CD4-positive, alpha-beta memory T cell (primary cell): ENCODE results near the gene HEG1. TPM values are rescaled to one million over a fixed set of nuclear protein-coding genes. Genes with fewer than 3 reads are reported as not detected.

Experiments used
- CTCF ChIA-PET: fragments of 350-600 bp; sonication (Branson Sonifier 250); formaldehyde crosslinking; loops from one replicate; lab custom pipeline; 2021; ENCODE audit warnings: inconsistent platforms; ENCODE audit not compliant: partially characterized antibody; lab: Charles Lee
- POLR2A ChIA-PET: fragments of 350-600 bp; sonication (Branson Sonifier 250); formaldehyde crosslinking; loops from one replicate; lab custom pipeline; 2021; ENCODE audit not compliant: partially characterized antibody; lab: Charles Lee
- DNase-seq, 5 donors: peaks; one replicate each; pipeline versions ENCODE4 v3.0.0 to v3.0.0-alpha.2; 2020 to 2022; ENCODE audit warnings: mixed read lengths in 1 of 5
- H3K27ac ChIP-seq: one replicate; pipeline ENCODE4 v1.7.0; 2013; ENCODE audit warnings: low read depth, low read length
- H3K27me3 ChIP-seq: 2 replicates; pipeline ENCODE4 v1.7.0; 2013; ENCODE audit warnings: mild to moderate bottlenecking, low read length, moderate library complexity; ENCODE audit not compliant: insufficient read depth
- H3K36me3 ChIP-seq: 2 replicates; pipeline ENCODE4 v1.7.0; 2013; ENCODE audit warnings: mild to moderate bottlenecking, low read length, moderate library complexity; ENCODE audit not compliant: insufficient read depth
- H3K4me1 ChIP-seq: 2 replicates; pipeline ENCODE4 v1.7.0; 2013; ENCODE audit warnings: mild to moderate bottlenecking, low read length, moderate library complexity; ENCODE audit not compliant: insufficient read depth
- H3K4me3 ChIP-seq, 2 donors: one replicate each; pipeline ENCODE4 v1.7.0; 2013; ENCODE audit warnings: low read length in 2 of 2, mild to moderate bottlenecking in 1 of 2
- H3K9me3 ChIP-seq, 2 donors: one replicate each; pipeline ENCODE4 v1.7.0; 2013; ENCODE audit warnings: low read length in 2 of 2, control low read depth in 1 of 2; ENCODE audit not compliant: control insufficient read depth in 1 of 2
- H3K27ac Mint-ChIP-seq, 7 donors: one replicate each; pipeline ENCODE4 v1.8.0; 2020 to 2021; ENCODE audit warnings: mixed read lengths in 7 of 7, mild to moderate bottlenecking in 6 of 7, inconsistent platforms in 3 of 7, moderate library complexity in 3 of 7
- H3K27me3 Mint-ChIP-seq, 2 donors: one replicate each; pipeline ENCODE4 v1.8.0; 2020 to 2021; ENCODE audit warnings: mixed read lengths in 2 of 2
- H3K36me3 Mint-ChIP-seq, 2 donors: one replicate each; pipeline ENCODE4 v1.8.0; 2020 to 2021; ENCODE audit warnings: mixed read lengths in 2 of 2, inconsistent platforms in 1 of 2, mild to moderate bottlenecking in 1 of 2
- H3K4me1 Mint-ChIP-seq, 4 donors: one replicate each; pipeline ENCODE4 v1.8.0; 2020 to 2021; ENCODE audit warnings: mixed read lengths in 4 of 4, mild to moderate bottlenecking in 1 of 4
- H3K4me3 Mint-ChIP-seq, 8 donors: one replicate each; pipeline ENCODE4 v1.8.0; 2020 to 2021; ENCODE audit warnings: mixed read lengths in 8 of 8, mild to moderate bottlenecking in 7 of 8, moderate library complexity in 6 of 8, inconsistent platforms in 3 of 8
- H3K9me3 Mint-ChIP-seq, 8 donors: one replicate each; pipeline ENCODE4 v1.8.0; 2020 to 2021; ENCODE audit warnings: mixed read lengths in 8 of 8, mild to moderate bottlenecking in 5 of 8, inconsistent platforms in 3 of 8, moderate library complexity in 1 of 8
- intact Hi-C: fragments of 100-400 bp; cut with micrococcal nuclease; formaldehyde crosslinking; loops from one replicate; pipeline ENCODE4 v1.15.1; 2023
- polyA plus RNA-seq, 2 donors: library from polyadenylated mRNA; unstranded; fragments of 300-500 nt; fragmentation: Illumina TruSeq; gene quantifications; one replicate each; pipeline ENCODE4 v1.2.3, GENCODE V29; 2021
- total RNA-seq, 2 experiments: library from RNA; stranded (reverse); gene quantifications; one replicate each; pipeline ENCODE4 v1.2.3, GENCODE V29; 2021

The HEG1 gene
- total and polyA plus RNA-seq, 4 experiments from 2014 or later: 1.1 to 21.7 (median 12.5) TPM

- Mint-ChIP-seq H3K9me3 (no peaks in the 10 kb centered on the region), H3K36me3 (peaks cover 0 to 7% of the 10 kb centered on the region in 2 donors), H3K4me1 (peaks cover 7 to 16% (median 10%) of the 10 kb centered on the region in 4 donors), H3K27ac (no peak overlapping the region), H3K4me3 (no peak overlapping the region), H3K27me3 (peaks cover 12 to 17% of the 10 kb centered on the region in 2 donors)
- Histone ChIP-seq H3K27ac (no peak overlapping the region), H3K4me3 (no peak overlapping the region), H3K36me3 (no peaks in the 10 kb centered on the region), H3K9me3 (no peaks in the 10 kb centered on the region), H3K4me1 (peaks cover 13% of the 10 kb centered on the region), H3K27me3 (no peaks in the 10 kb centered on the region)
- ChIA-PET POLR2A (no interaction called here), CTCF (no interaction called here)
- DNase-seq: no peak
- intact Hi-C loops: no loop called here
Observed at GRCh38 chr3:125058959-125059358, 3.2 kb upstream of the HEG1 start.

GRCh38 chr3:125058529-125058928 is 2.7 kb upstream of the HEG1 start:
- no peak overlapping the region for H3K4me3 ChIP-seq
- H3K4me3 Mint-ChIP-seq: peak overlapping the region in 1 of 8 donors; percentile 23
- peaks cover 0 to 7% of the 10 kb centered on the region in 2 donors for H3K36me3 Mint-ChIP-seq
- H3K9me3 ChIP-seq: no peaks in the 10 kb centered on the region
- intact Hi-C loops: no loop called here
- H3K36me3 ChIP-seq: no peaks in the 10 kb centered on the region
- no peak overlapping the region for H3K27ac Mint-ChIP-seq
- H3K27ac ChIP-seq: no peak overlapping the region
- H3K4me1 ChIP-seq: peaks cover 17% of the 10 kb centered on the region
- no peaks in the 10 kb centered on the region for H3K9me3 Mint-ChIP-seq
- CTCF ChIA-PET: no interaction called here
- POLR2A ChIA-PET: no interaction called here
- DNase-seq: no peak
- H3K4me1 Mint-ChIP-seq: peaks cover 11 to 20% (median 15%) of the 10 kb centered on the region in 4 donors
- H3K27me3 Mint-ChIP-seq: peaks cover 9 to 14% of the 10 kb centered on the region in 2 donors
- no peaks in the 10 kb centered on the region for H3K27me3 ChIP-seq

- POLR2A ChIA-PET: no interaction called here
- peak overlapping the region in 4 of 7 donors; percentile 26 to 81 (median 28) for H3K27ac Mint-ChIP-seq
- no peak for DNase-seq
Observed at GRCh38 chr3:125057186-125057850, 1.5 kb upstream of the HEG1 start.

GRCh38 chr3:125055331-125055912 is 375 bp downstream of the HEG1 start:
- Mint-ChIP-seq H3K4me1 (peaks cover 37 to 49% (median 44%) of the 10 kb centered on the region in 4 donors), H3K27ac (peak overlapping the region; percentile 95 to 99 (median 98)), H3K36me3 (peaks cover 3 to 15% of the 10 kb centered on the region in 2 donors), H3K27me3 (peaks cover 0 to 2% of the 10 kb centered on the region in 2 donors), H3K4me3 (peak overlapping the region; percentile 92 to 99 (median 96)), H3K9me3 (no peaks in the 10 kb centered on the region)
- Histone ChIP-seq H3K9me3 (no peaks in the 10 kb centered on the region), H3K27ac (peak overlapping the region; percentile 73), H3K4me1 (peaks cover 48% of the 10 kb centered on the region), H3K4me3 (peak overlapping the region; percentile 60 to 75), H3K36me3 (no peaks in the 10 kb centered on the region), H3K27me3 (no peaks in the 10 kb centered on the region)
- ChIA-PET POLR2A (interaction anchor here (1.5 kb wide), 1 partner anchor 86 kb away, joined by 3 read pairs; no protein-coding TSS in a partner anchor), CTCF (no interaction called here)
- peak in 4 of 5 donors; percentile 13 to 30 (median 24) for DNase-seq
- intact Hi-C loops: loop anchor here (1.0 kb wide), 1 partner anchor 86 kb away; no protein-coding TSS in a partner anchor

More at GRCh38 chr3:125057186-125057850, 1.5 kb upstream of the HEG1 start:
- CTCF ChIA-PET: no interaction called here
- peaks cover 23 to 32% (median 27%) of the 10 kb centered on the region in 4 donors for H3K4me1 Mint-ChIP-seq
- intact Hi-C loops: no loop called here
- H3K27me3 ChIP-seq: no peaks in the 10 kb centered on the region
- peaks cover 0 to 11% of the 10 kb centered on the region in 2 donors for H3K36me3 Mint-ChIP-seq
- H3K27me3 Mint-ChIP-seq: peaks cover 8 to 10% of the 10 kb centered on the region in 2 donors
- no peak overlapping the region for H3K27ac ChIP-seq
- H3K4me3 ChIP-seq: no peak overlapping the region
- H3K9me3 ChIP-seq: no peaks in the 10 kb centered on the region
- H3K4me1 ChIP-seq: peaks cover 29% of the 10 kb centered on the region
- no peaks in the 10 kb centered on the region for H3K9me3 Mint-ChIP-seq
- H3K36me3 ChIP-seq: no peaks in the 10 kb centered on the region
- H3K4me3 Mint-ChIP-seq: peak overlapping the region in 7 of 8 donors; percentile 8 to 74 (median 63)

- H3K27ac ChIP-seq: peak overlapping the region; percentile 73
- Mint-ChIP-seq H3K4me3 (peak overlapping the region; percentile 92 to 99 (median 96)), H3K27me3 (no peaks in the 10 kb centered on the region), H3K27ac (peak overlapping the region; percentile 95 to 99 (median 98)), H3K9me3 (no peaks in the 10 kb centered on the region), H3K4me1 (peaks cover 39 to 57% (median 47%) of the 10 kb centered on the region in 4 donors), H3K36me3 (peaks cover 5 to 15% of the 10 kb centered on the region in 2 donors)
- ChIA-PET POLR2A (interaction anchor here (0.6 to 2.2 kb wide), 5 partner anchors 9 to 1854 kb away, joined by 3 to 8 read pairs (median 3); no protein-coding TSS in a partner anchor), CTCF (interaction anchor here (0.9 kb wide), 1 partner anchor 46 kb away, joined by 3 read pairs; no protein-coding TSS in a partner anchor)
- no peaks in the 10 kb centered on the region for H3K36me3 ChIP-seq
- H3K4me1 ChIP-seq: peaks cover 51% of the 10 kb centered on the region
- DNase-seq: peak; percentile 41 to 51 (median 47)
- H3K27me3 ChIP-seq: no peaks in the 10 kb centered on the region
- no peaks in the 10 kb centered on the region for H3K9me3 ChIP-seq
- intact Hi-C loops: loop anchor here (1.0 to 5.0 kb wide), 4 partner anchors 52 to 321 kb away; partner anchors contain the start of gene ZNF148
- H3K4me3 ChIP-seq: peak overlapping the region; percentile 60 to 75
Observed at GRCh38 chr3:125054449-125055329, 1.1 kb downstream of the HEG1 start.

GRCh38 chr3:125054062-125054448 is 1.7 kb downstream of the HEG1 start:
- Mint-ChIP-seq H3K27ac (peak overlapping the region; percentile 95 to 99 (median 98)), H3K4me3 (peak overlapping the region; percentile 92 to 99 (median 96)), H3K36me3 (peaks cover 10 to 15% of the 10 kb centered on the region in 2 donors), H3K9me3 (no peaks in the 10 kb centered on the region), H3K27me3 (no peaks in the 10 kb centered on the region), H3K4me1 (peaks cover 43 to 63% (median 53%) of the 10 kb centered on the region in 4 donors)
- Histone ChIP-seq H3K4me1 (peaks cover 57% of the 10 kb centered on the region), H3K36me3 (no peaks in the 10 kb centered on the region), H3K9me3 (no peaks in the 10 kb centered on the region), H3K4me3 (peak overlapping the region; percentile 60 to 75), H3K27me3 (no peaks in the 10 kb centered on the region), H3K27ac (peak overlapping the region; percentile 73)
- no peak for DNase-seq
- POLR2A ChIA-PET: interaction anchor here (0.6 to 2.2 kb wide), 5 partner anchors 9 to 1854 kb away, joined by 3 to 8 read pairs (median 3); no protein-coding TSS in a partner anchor
- CTCF ChIA-PET: interaction anchor here (0.7 to 0.9 kb wide), 2 partner anchors 45 to 321 kb away, joined by 3 read pairs; no protein-coding TSS in a partner anchor
- intact Hi-C loops: loop anchor here (1.0 to 5.0 kb wide), 3 partner anchors 52 to 321 kb away; partner anchors contain the start of gene ZNF148
